NT2/D1 (cell line): ENCODE data around the gene SLC6A19.

Source experiments
- SUZ12 ChIP-seq: IDR thresholded peaks from 2 replicates; pipeline ENCODE4 v1.6.1; 2011; ENCODE audit not compliant: insufficient read length, insufficient read depth; ENCODE audit errors: extremely low read depth
- YY1 ChIP-seq: IDR thresholded peaks from 2 replicates; pipeline ENCODE4 v1.6.1; 2011; ENCODE audit not compliant: insufficient read length, insufficient read depth
- ZNF274 ChIP-seq: IDR thresholded peaks from 2 replicates; pipeline ENCODE4 v1.6.1; 2011; ENCODE audit warnings: mild to moderate bottlenecking, low read depth, low read length

DNA sequence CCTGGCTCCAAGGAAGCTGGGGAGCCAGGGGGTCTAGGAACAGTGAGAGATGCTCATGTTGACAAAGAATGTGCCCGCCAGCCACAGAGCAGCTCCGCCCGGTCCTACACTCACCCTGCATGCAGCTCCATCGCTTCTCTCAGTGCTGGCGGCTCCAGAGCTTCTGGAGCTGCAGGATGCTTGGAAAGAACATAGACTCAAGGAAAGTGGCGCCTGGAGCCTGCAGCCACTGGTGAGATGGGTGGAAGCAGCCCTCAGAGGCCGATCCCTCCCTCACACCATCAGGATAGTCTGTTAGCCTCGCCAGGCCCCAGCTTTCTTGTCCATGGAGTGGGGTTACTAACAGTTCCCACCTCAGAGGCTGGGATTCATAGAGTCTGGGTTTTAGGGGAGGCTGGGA is 26.4 kb upstream of the SLC6A19 start:
- TF ChIP-seq ZNF274 (no peak), YY1 (no peak), SUZ12 (no peak)
